ENCODE data around the gene ROPN1L. TPM values are rescaled to one million over a fixed set of nuclear protein-coding genes. Genes with fewer than 3 reads are reported as not detected.

ROPN1L gene
- total and polyA plus RNA-seq, 2 of the 4 experiments (the other 2 are of a cell fraction) = 0.34 to 0.36 TPM

DNA sequence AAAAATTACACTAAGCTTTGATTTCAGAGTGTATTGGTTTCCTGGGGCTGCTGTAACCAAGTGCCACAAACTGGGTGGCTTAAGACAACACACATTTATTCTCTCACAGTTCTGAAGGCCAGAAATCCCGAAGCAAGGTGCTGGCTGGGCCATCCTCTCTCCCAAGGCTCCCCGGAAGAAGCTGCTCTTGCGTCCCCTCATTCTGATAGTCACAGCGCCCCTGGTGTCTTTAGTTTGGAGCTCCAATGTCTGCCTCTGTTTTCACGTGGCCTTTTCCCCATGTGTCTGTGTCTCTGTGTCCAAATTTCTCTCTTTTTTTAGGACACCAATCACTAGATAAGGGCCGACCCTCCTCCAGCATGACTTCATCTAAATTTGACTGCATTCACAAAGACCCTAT, 56.7 kb downstream of the ROPN1L start:
- ChIA-PET POLR2A (ENCODE audit: unreplicated experiment) (no interaction called here), CTCF (no interaction called here)
- Histone ChIP-seq H3K9ac (ENCODE audit: low read depth, low read length) (no peak overlapping the region), H2AK9ac (replicated peaks; ENCODE audit: low read depth, low read length, poor library complexity) (no peak overlapping the region), H4K20me1 (ENCODE audit: insufficient read depth, low read length) (no peaks in the 10 kb centered on the region), H4K5ac (ENCODE audit: low read depth, low read length) (no peak overlapping the region), H4K8ac (ENCODE audit: low read depth in 2 of 2, low read length in 2 of 2) (no peak overlapping the region), H3K4me3 (ENCODE audit: insufficient read depth, low read depth, low read length) (no peak overlapping the region), H3K4ac (ENCODE audit: low read depth, low read length) (no peak overlapping the region), H3K27ac (ENCODE audit: insufficient read depth, low read length) (no peak overlapping the region), H3K14ac (replicated peaks; ENCODE audit: low read depth, low read length) (no peak overlapping the region), H3K9me1 (ENCODE audit: insufficient read depth, low read length) (no peaks in the 10 kb centered on the region; the same call in 1 of the 2 replicates), H3K4me1 (ENCODE audit: control insufficient read depth, insufficient read depth, low read length) (peaks cover 2% of the 10 kb centered on the region; the same call in 1 of the 2 replicates), H2BK15ac (ENCODE audit: low read depth, low read length) (no peak overlapping the region), H2BK20ac (ENCODE audit: low read depth, low read length) (no peak overlapping the region), H3K23ac (ENCODE audit: low read depth, low read length) (no peak overlapping the region), H3K36me3 (ENCODE audit: control insufficient read depth, insufficient read depth, low read length) (no peaks in the 10 kb centered on the region), H3K56ac (ENCODE audit: extremely low read depth, insufficient read depth, low read length) (no peak overlapping the region), H3K79me1 (ENCODE audit: low read depth in 1 of 2, low read length in 2 of 2) (no peaks in the 10 kb centered on the region), H2AK5ac (ENCODE audit: low read depth, low read length) (no peak overlapping the region), H4K91ac (ENCODE audit: insufficient read depth, low read depth, low read length) (no peak overlapping the region), H3K18ac (ENCODE audit: low read depth, low read length) (no peak overlapping the region), H3K27me3 (ENCODE audit: control insufficient read depth, insufficient read depth, low read length) (no peaks in the 10 kb centered on the region), H3K9me3 (ENCODE audit: control insufficient read depth, insufficient read depth, low read length) (peaks cover 7% of the 10 kb centered on the region; the same call in 1 of the 2 replicates), H2AFZ (replicated peaks; ENCODE audit: low read length, poor library complexity) (no peak overlapping the region), H2BK120ac (ENCODE audit: low read depth, low read length) (no peak overlapping the region), H3K4me2 (ENCODE audit: low read depth, low read length) (no peak overlapping the region), H2BK5ac (ENCODE audit: low read depth, low read length, poor library complexity, severe bottlenecking) (no peak overlapping the region)
- intact Hi-C loops (cut with micrococcal nuclease) = no loop called here
- BruUV-seq (replicated peaks) = no TSS peak
- TF ChIP-seq CEBPB (IDR thresholded peaks at IDR 0.05; ENCODE audit: low read depth, low read length) (no peak), USF2 (IDR thresholded peaks at IDR 0.05; ENCODE audit: low read depth, low read length) (no peak), RCOR1 (IDR thresholded peaks at IDR 0.05; ENCODE audit: insufficient replicate concordance, low read length) (no peak), RFX5 (IDR thresholded peaks at IDR 0.05; ENCODE audit: low read depth, low read length) (no peak), MXI1 (IDR thresholded peaks at IDR 0.05; ENCODE audit: borderline replicate concordance, low read depth, low read length) (no peak), FOS (IDR thresholded peaks at IDR 0.05; ENCODE audit: low read depth, low read length) (no peak), BHLHE40 (IDR thresholded peaks at IDR 0.05; ENCODE audit: low read depth, low read length) (no peak), POLR2A (IDR thresholded peaks at IDR 0.05; ENCODE audit: low read depth, low read length) (no peak), MAFK (IDR thresholded peaks at IDR 0.05; ENCODE audit: low read depth, low read length) (no peak), NFE2L2 (IDR thresholded peaks at IDR 0.05; ENCODE audit: low read depth, low read length) (no peak), SMC3 (IDR thresholded peaks at IDR 0.05; ENCODE audit: low read depth, low read length) (no peak), CHD1 (IDR thresholded peaks at IDR 0.05; ENCODE audit: low read depth, low read length) (no peak), ELK1 (IDR thresholded peaks at IDR 0.05; ENCODE audit: borderline replicate concordance, low read depth, low read length) (no peak), RAD21 (IDR thresholded peaks at IDR 0.05; ENCODE audit: low read length) (no peak), MAZ (IDR thresholded peaks at IDR 0.05; ENCODE audit: borderline replicate concordance, low read depth, low read length) (no peak)
- TF ChIP-seq, protein P1, sequence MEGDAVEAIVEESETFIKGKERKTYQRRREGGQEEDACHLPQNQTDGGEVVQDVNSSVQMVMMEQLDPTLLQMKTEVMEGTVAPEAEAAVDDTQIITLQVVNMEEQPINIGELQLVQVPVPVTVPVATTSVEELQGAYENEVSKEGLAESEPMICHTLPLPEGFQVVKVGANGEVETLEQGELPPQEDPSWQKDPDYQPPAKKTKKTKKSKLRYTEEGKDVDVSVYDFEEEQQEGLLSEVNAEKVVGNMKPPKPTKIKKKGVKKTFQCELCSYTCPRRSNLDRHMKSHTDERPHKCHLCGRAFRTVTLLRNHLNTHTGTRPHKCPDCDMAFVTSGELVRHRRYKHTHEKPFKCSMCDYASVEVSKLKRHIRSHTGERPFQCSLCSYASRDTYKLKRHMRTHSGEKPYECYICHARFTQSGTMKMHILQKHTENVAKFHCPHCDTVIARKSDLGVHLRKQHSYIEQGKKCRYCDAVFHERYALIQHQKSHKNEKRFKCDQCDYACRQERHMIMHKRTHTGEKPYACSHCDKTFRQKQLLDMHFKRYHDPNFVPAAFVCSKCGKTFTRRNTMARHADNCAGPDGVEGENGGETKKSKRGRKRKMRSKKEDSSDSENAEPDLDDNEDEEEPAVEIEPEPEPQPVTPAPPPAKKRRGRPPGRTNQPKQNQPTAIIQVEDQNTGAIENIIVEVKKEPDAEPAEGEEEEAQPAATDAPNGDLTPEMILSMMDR (conservative IDR thresholded peaks at IDR 0.05; ENCODE audit: low read depth, low read length) = no peak
- in situ Hi-C loops (cut with MboI; ENCODE audit: low sequenced_read_pairs) = no loop called here
- DNase-seq = no peak
- WGBS, 2 experiments (ENCODE audit: extremely low coverage in 2 of 2, insufficient read length in 1 of 2) = 56% methylated on average over 4 of the region's 6 CpGs; no CpG with 5 or more reads in 1 of the 2 experiments
- dilution Hi-C loops (cut with HindIII; ENCODE audit: low sequenced_read_pairs, unreplicated experiment) = no loop called here
- ATAC-seq (ENCODE audit: low read depth) = no peak
